Measurements from ENCODE around the gene MCF2L2. TPM values are rescaled to one million over a fixed set of nuclear protein-coding genes. Genes with fewer than 3 reads are reported as not detected.

MCF2L2 gene
- total and polyA plus RNA-seq, 2 experiments from 2014 or later: 6.7 to 14.6 TPM

- TF ChIP-seq ZNF462 (CRISPR knock-in tag; IDR thresholded peaks at IDR 0.05) (no peak), CTCF (conservative IDR thresholded peaks at IDR 0.05; ENCODE audit: low read depth in 2 of 2) (no peak)
These were observed 19.2 kb downstream of the MCF2L2 start (continued) for GRCh38 chr3:183409219-183409618.

- H3K4me1 ChIP-seq (ENCODE audit: insufficient read depth): 0 out of 2 replicates have a peak, but pooled peaks cover 5% of the 10 kb centered on the region
- no peak overlapping the region for H2AFZ ChIP-seq
- H3K36me3 ChIP-seq (ENCODE audit: insufficient read depth): no peaks in the 10 kb centered on the region
- H3F3A ChIP-seq (replicated peaks; ENCODE audit: low read depth): 0 out of 2 replicates have a peak, but pooled peaks cover 3% of the 10 kb centered on the region
- H3K9me2 ChIP-seq (ENCODE audit: insufficient read depth): no peaks in the 10 kb centered on the region
- TF ChIP-seq EZH2 (IDR thresholded peaks at IDR 0.05; ENCODE audit: low read depth, unreplicated experiment) (no peak), CREB1 (CRISPR knock-in tag; IDR thresholded peaks at IDR 0.05; ENCODE audit: low read depth) (no peak), CTCF (conservative IDR thresholded peaks at IDR 0.05; ENCODE audit: low read depth in 2 of 2) (no peak), STAT1 (IDR thresholded peaks at IDR 0.05; ENCODE audit: unreplicated experiment) (no peak), ZNF114 (CRISPR knock-in tag; IDR thresholded peaks at IDR 0.05) (no peak), ETS1 (IDR thresholded peaks at IDR 0.05) (no peak), REST (IDR thresholded peaks at IDR 0.05; ENCODE audit: unreplicated experiment) (no peak)
- no peak overlapping the region for H3K4me3 ChIP-seq
- ATAC-seq (no peak), DNase-seq (ENCODE audit: low spot score) (no peak)
- H3K4me3 Mint-ChIP-seq: no peak overlapping the region
- no peak overlapping the region for H3K27ac ChIP-seq (ENCODE audit: low read depth)
- peaks cover 6% of the 10 kb centered on the region; the same call in 1 of the 2 replicates for H4K20me1 ChIP-seq (replicated peaks; ENCODE audit: insufficient read depth)
- no peaks in the 10 kb centered on the region for H3K27me3 ChIP-seq (ENCODE audit: insufficient read depth)
- H3K27me3 Mint-ChIP-seq (ENCODE audit: insufficient read depth, low read depth, poor library complexity): peaks cover 3% of the 10 kb centered on the region
- no peaks in the 10 kb centered on the region for H3K9me3 Mint-ChIP-seq
- H3K79me2 ChIP-seq (replicated peaks; ENCODE audit: insufficient read depth): peaks cover 33% of the 10 kb centered on the region; the same call in 1 of the 2 replicates
- no peaks in the 10 kb centered on the region for H3K36me3 Mint-ChIP-seq (ENCODE audit: low read depth)
- H3K4me1 Mint-ChIP-seq: peaks cover 8% of the 10 kb centered on the region
- no peak overlapping the region for H3K4me2 ChIP-seq
- no peak overlapping the region for H3K27ac Mint-ChIP-seq
These were observed 26.7 kb downstream of the MCF2L2 start for GRCh38 chr3:183401678-183402077.

All from GM23338 (cell line).